ENCODE results near the gene SLC25A21.
"Not testable (repeated sequence)": the region's sequence is repeated elsewhere in the genome, so short reads cannot be mapped to it uniquely, and the experiment has no call there.

Gene SLC25A21

DNA sequence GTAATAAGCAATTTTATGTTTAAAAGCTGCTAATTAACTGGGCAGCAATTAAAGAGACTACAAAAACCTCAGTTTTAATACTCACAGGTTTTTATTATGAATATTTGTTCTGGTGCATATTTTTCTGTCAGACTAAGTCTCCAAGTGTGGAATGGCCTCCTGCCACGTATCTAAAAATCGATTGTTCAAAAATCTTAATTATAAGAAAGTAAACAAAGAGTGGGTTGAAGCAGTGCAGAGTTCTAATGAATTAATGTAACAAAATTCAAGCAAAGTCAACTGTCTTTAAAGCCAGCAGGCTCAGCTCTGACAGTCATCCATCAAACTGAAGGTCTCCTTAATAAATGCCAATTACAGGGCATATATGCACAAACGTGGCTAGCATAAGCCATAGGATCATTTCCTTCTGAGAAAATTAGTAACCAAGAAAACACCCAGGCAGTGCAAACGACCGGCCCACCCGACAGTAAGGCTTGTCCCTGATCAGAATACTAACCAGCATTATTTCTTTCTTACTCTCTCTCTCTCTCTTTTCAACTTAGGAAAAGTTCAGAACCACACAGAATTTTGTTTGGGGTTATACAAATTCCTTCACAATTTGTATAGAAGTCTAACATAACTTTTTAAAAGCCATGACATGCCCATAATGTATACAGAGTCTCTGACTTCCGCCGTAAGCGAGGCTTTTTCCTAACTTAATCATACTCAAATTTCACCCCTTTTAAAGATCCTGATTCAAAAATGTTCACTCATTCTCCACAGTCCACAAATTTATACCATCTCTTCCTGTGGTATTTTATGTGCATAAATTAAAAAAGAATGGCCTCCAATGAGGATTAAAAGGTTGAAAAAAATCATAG, 83.8 kb downstream of the SLC25A21 start:
- no peak for DNase-seq (ENCODE audit: low read depth, low spot score)

DNA sequence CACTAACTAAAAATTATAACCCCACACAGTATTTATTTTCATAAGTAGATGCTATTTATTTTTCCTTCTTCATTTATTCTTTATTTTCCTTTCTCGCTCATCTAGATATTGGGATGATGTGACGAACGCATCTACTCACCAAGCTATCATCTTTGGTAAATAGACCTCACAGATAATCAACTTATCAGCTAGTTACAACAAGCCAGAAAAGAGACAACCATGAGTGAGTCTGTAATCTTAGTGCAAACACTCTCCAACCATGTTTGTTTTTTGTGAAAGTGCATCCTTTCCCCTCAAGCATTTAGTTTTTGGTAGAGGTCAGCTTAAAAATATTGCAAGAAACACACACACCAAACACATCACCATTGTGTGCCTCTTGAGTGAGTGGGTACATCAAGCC, 84.9 kb downstream of the SLC25A21 start:
- no peak for DNase-seq (ENCODE audit: low read depth, low spot score)

DNA sequence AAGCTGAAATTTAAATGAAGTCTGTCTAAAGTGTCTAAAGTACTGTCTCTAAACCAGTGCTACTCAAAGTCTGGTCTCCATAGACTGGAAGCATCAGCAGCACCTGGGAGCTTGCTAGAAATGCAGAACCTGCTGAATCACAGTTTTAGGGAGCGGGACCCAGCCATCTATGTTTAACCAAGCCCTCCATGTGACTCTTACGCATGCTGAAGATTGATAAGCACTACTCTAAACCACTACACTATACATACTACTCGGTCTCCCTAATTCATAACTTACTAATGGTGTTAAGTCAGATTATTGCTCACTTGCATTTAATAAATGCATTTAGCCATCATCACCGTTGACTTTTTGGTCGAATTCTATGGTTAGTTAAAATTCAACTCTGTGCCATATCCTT, 88.8 kb downstream of the SLC25A21 start:
- no peak for DNase-seq (ENCODE audit: low read depth, low spot score)

DNA sequence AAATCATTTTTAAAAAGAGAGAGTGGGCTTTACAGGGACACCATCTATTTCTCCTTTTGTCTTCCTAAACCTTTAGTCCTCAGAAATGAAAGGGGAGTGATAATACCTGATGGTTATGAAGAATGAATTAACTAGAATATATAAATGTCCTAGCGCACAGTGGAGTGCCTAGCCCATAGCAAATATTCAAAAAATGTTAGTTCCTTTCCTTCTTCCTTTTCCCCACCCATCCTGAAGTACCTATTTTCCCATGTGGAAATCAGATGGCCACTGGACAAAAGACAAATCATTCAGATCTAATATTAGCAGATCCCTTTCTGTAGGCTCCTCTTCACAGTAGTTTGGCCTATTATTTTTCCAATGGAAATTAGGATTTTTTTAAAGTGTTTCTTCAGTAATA, 90.0 kb downstream of the SLC25A21 start:
- DNase-seq (ENCODE audit: low read depth, low spot score), result no peak

DNA sequence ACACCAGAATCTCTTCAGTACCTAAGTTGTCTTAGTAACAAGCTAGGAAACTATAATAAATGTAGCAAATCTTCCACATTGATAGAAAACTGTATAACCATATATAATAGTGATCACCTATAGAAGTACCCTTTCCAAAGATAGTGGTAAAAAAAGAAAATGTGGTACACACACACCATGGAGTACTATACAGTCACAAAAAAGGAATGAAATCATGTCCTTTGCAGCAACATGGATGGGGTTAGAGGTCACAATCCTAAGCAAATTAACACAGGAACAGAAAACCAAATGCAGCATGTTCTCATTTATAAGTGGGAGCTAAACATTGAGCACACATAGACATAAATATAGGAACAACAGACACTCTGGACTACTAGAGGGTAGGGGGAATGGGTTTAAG, 90.5 kb downstream of the SLC25A21 start:
- DNase-seq (ENCODE audit: low read depth, low spot score), result no peak

DNA sequence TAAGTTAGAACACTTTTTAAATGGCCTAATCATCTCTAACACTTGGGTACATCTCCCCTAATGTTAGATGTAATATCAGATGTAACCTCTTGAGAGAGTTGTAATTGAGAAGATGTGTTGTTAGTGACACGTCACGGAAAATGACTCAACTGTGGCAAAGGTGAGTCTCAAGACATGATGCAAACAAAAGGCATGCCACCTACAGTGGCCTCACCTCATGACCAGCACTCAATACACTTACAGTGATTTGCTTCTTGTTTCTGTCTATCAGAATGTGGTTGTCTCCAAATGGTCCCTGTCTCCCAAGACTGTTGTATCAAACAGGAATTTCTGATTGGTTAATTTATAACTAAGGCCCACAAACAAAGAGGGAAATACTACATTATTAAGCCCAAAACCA, 91.2 kb downstream of the SLC25A21 start:
- no peak for DNase-seq (ENCODE audit: low read depth, low spot score)

DNA sequence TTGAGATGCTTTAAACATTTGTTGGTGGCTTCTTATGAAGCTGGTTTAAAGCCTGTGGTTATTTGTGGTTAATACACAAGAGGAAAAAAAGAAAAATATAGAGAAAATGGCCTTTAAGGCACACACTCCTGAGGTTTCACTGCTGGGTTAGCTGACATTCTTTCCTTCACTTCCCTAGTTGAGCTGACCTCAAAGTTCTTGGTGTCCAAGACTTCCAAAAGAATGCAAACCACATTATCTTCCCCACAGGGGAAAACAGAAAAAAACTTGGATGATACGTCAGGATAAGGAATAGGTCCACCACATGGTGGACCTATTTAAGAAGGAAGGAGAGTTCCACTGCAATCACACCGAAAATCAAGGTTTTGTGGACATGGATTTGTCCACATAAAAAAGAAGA, 94.3 kb downstream of the SLC25A21 start:
- DNase-seq (ENCODE audit: low read depth, low spot score), result no peak

DNA sequence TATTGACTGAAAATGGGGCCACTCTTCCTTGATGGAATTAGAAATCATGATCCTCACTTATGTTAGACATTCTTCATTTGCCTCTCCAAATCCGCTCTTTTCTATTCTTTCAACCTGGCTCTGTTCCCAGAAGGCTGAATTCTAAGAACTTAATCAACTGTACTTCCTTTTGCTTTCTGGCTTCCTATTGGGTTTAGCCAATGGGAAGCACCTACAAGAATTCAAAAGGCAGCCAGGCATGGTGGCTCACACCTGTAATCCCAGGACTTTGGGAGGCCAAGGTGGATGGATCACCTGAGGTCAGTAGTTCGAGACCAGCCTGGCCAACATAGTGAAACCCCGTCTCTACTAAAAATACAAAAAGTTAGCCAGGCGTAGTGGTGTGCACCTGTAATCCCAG, 98.1 kb downstream of the SLC25A21 start:
- DNase-seq (ENCODE audit: low read depth, low spot score), result not testable (repeated sequence)

DNA sequence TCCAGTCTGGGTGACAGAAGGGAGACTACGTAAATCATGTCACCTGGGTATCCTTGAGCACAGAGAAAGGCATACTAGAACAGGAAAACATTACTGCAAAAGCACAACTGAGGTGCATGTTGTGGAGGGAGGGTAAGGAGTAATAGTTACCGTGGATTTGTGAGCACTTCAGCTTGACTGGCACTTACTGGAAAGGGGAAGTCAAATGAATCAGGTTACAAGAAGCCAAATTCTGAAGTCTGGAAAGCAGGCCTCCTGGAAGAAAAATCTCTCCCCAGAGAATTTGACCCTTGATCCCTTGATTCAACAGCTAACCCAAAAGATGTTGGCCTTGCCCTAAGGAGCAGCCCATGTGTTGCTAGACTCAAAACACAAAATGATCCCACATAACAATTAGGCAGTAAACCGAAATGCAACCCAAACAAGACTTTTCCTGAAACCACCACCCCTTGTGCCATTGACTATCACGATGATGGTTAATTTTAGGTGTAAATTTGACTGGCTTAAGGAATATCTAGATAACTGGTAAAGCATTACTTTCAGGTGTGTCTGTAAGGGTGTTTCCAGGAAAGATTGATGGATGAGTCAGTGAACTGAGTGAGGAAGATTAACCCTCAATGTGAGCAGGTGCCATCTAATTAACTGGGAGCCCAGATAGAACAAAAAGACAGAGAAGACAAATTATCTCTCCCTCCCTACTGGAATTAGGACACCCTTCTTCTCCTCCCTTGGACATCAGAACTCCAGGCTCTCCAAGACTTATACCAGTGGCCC, 108.8 kb downstream of the SLC25A21 start:
- DNase-seq (ENCODE audit: low read depth, low spot score), result no peak

DNA sequence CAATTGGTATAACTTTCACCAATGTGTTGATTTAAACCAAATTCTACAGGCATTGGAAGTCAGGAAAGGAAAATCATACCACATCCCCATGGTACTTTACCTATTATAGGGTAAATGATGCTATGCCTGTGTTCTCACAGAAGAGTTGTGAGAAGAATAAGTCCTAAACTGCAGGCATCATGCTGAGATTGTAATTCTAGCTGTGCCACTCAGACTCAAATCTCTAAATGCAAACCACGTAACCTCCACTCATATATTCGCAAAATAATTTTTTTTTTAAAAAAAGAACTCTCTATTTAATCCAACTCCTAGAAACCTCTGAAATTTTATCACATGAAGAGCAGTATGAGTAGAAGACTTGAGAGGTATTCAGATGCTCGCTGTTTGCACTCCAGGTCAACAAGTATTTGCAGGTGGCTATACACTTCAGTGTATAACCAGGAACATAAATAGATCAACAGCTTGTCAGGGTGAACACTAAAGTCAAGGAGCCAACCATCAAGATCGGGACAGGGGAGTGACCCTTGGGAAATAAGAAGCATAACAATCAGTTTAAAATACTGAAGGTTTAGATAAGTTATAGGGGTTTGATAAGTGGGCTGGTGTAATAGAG, 110.1 kb downstream of the SLC25A21 start:
- no peak for DNase-seq (ENCODE audit: low read depth, low spot score)

DNA sequence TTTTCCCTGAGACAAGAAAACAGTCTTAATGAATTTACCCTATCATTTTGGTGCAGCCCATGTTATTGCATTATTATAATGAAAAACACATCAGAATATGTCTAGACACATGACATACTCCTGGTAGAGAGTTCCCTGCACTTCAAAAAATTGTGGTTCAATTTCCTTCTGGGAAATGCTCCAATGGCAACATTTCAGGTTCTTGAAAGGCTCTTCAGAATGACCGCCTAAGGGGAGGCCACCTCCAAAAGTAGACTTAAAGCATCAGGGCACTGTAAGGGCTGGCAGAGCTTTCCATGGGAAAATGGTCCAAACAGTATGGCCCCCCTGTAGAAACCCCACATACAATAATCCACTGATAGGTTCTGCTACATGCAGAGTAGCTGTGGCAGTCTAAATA, 110.7 kb downstream of the SLC25A21 start:
- DNase-seq (ENCODE audit: low read depth, low spot score), result peak; percentile 44

DNA sequence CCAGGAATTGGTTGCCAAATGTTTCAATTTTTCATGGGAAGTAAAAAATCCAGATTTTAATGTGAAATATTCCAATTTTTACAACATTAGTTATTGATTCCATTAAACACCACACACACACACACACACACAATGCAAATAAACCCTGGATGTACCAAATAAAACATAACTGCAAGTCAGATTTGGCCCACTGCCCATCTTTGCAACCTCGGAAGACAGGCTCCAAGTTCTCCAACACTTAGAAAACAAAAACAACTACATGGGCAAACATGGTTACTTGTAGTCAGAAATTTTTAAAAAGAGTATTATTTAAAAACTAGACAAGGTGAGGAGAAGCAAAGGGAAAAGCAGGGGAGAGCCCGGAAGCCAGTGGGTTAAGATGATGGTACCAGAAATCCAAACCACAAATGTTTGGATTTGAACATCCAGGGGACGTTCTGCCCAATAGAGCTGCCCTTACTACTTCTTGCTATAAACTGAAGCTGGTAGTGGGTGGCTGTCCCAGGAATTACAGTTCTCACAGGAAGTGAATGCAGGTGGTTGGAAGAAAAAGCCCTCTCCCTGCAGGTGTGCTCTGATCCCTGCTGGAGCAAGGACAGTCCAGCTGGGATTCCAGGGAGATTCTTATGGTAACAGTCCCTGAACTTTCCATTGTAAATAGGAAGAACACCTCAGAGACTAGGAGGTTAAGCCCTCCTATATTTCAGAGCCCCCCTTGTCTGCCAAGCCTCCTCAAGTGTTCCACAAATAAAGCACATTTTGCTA, 111.7 kb downstream of the SLC25A21 start:
- DNase-seq (ENCODE audit: low read depth, low spot score), result no peak

DNA sequence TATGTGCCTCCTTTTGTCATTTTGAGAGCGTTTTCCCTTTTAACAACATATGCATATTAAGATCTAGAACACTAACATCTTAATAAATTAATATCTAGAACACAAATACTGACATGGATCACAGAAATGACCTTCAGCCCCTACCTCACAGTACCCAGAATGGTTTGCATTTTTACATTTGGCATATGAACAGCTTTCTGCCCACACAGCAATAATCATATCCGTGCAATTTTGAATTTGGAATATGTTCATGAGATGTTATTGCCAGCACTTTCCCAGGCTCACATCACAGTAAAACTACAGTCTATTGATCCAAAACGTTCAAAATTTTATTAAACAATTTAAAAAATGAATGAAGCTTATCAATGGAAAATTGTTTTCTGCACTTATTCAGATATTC, 114.6 kb downstream of the SLC25A21 start:
- DNase-seq (ENCODE audit: low read depth, low spot score), result no peak

DNA sequence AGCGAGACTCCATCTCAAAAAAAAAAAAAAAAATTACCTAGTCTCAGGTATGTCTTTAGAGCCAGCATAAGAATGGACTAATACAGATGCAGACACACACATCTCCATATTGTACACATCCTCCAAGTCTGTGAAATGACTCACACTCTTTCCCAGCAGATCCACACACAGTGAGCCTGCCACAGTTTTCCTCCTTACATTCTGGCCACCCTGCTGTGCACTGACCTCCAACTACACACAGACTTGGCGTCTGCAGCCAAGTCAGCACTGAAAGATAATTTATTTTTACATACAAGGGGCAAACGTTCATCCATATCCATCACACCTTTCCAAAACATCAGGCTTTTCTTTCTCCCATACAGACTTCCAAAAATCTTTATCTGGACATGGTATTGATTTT, 115.9 kb downstream of the SLC25A21 start:
- peak; percentile 78 for DNase-seq (ENCODE audit: low read depth, low spot score)

DNA sequence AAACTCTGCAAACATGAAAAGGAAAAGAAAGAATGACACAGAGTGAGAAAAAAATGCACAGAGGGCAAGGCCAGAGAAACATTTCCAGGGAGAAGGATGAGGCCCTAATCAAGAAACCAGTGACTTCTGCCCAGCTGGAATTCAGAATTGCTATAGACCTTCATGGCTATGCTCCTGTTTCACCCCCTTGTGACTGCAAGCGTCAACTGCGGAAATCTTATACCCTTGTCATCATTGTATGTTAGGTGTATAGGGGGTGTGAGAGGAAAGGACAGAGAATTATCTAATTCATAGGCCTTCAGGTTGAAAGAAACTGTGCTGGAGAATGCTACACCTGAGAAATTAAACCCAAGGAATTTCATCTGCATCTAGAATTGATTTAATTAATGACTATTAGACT, 117.5 kb downstream of the SLC25A21 start:
- no peak for DNase-seq (ENCODE audit: low read depth, low spot score)

DNA sequence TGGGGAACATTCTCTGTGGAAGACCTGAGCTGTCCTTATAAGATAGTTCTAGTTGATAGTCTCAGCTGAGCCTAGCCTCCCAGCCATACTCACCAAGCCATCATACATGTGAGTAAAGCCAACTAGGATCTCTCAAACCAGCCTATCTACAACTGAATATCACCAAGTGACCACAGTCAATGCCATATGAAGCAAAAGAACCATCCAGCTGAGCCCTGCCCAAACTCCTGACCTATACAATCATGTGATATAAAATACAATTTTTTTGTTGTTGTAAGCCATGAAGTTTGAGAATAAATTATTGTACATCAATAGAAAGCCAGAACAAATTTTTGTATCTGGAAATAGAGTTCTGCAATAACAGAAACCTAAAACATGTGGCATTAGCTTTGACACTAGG, 118.3 kb downstream of the SLC25A21 start:
- DNase-seq (ENCODE audit: low read depth, low spot score), result no peak

DNA sequence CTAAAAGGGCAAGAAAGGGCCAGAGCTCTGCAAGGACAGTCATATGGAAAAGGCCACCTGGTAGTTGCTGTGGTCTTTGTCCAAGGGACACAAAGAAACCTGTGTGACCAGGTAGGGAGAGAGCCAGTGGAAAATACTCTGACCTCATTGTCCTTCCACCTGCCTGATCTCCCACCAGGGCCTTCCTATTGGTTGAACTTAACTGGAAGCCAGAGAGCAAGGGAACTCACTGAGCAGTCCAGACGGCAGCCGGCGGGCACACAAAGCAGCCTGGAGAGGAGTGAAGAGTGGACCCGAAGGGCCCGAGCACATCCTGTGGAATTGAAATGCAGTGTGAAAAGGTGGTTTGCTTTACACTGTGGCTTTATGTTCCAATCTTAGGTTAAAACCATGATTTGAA, 120.7 kb downstream of the SLC25A21 start:
- DNase-seq (ENCODE audit: low read depth, low spot score), result no peak

DNA sequence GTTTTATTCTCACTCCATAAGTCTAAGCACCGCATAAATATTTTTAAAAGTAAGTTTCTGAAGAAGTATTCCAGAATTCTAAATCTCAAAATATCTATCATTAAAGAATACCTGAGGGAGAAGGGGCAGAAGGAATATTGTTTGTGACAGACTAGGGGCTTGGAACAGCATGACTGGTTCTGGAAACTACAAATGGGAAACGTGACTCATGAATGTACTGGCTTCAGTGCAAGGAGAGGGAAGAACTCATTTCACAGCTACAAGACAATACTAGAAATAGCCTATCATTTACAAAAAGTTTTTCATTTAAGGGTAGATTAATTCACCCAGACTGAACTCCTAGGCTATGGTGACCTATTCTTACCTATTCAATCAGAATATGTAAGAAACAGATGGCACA, 121.3 kb downstream of the SLC25A21 start:
- DNase-seq (ENCODE audit: low read depth, low spot score), result no peak

DNA sequence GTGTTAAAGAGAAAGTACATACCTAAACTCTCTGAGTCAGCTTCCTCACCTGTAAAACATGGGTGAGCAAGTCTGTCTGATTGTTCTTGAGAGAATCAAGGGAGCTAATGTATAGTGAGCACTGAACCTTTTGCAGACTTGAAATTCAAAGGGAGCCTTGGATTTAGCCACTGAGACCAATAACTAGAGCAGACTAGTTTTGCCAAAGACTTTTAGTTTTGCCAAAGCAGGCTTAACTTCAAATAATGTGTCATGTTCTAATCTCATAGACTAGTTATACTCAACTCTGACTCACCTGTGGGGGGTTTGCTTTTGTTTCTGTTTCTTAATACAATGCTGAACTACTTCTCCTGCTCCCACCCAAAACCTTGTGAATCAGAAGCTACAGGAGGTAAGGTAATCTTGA, 123.7 kb downstream of the SLC25A21 start:
- DNase-seq (ENCODE audit: low read depth, low spot score), result no peak

DNA sequence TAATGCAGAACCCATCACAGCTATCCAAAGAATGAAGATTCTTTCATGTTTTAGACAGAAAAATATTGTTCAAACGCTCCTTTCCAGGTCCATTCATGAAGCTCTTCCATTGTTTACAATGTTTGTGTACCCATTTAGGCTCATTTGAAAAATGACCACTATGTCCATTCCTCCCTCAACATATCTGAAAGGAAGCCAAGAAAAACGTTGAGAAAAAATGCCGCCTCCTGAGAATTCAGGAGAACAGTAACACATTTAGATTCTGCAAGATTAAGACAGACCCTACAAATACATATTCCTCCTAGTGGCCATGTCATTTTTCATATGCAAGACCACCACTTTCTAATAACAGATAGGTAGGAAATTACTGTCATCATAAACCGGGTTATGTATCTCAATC, 124.4 kb downstream of the SLC25A21 start:
- DNase-seq (ENCODE audit: low read depth, low spot score), result no peak

DNA sequence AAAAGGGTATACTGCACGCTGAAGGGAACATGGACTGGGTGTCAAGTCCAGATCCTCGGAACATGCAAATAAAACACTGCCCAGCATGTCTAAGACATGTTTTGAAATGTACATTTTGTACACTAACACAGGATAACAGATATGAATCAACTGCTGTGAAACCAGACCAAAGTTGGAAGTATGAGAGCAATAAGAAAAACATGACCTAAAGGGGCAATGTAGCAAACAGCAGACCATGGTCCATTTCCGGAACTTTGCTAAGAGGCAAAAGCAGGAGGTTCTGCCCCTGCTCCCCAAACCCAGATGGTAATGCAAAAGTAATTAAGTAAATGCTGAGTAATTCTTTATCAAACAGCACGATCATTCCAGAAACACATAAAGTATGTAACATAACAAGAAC, 125.2 kb downstream of the SLC25A21 start:
- DNase-seq (ENCODE audit: low read depth, low spot score), result no peak

DNA sequence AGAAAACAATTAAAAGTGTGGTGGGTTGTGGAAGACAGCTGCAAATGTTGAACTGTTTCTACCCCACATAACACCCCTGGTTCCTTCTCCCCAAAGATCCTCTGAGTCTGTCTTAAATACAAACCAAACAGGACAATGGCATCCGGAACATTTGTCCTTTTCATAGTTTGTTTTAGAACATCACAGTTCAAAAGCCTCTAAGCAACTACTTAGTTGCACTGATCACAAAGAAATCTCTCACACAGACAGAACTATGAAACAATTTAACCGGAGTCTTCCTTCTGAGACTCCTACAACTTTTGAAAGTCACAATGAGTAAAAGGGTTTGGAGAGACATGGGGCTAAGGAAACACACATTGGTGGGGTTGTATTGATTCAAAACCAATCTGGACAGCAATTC, 125.6 kb downstream of the SLC25A21 start:
- no peak for DNase-seq (ENCODE audit: low read depth, low spot score)
